Pancreas (tissue), 10 donors: Measurements from ENCODE around the gene TUBB2A. TPM values are rescaled to one million over a fixed set of nuclear protein-coding genes. Genes with fewer than 3 reads are reported as not detected.

Source experiments
- ATAC-seq, 4 donors: fragments of 200-7000 bp; cut with Tn5 transposase; one replicate each; pipeline versions ENCODE4 v1.8.0 to v1.9.1; 2020; ENCODE audit warnings: mild to moderate bottlenecking in 4 of 4, moderate library complexity in 4 of 4
- DNase-seq, 6 donors: peaks; one replicate each; pipeline ENCODE4 v3.0.0-alpha.2; 2020
- FAIRE-seq: peaks from 2 replicates; lab custom pipeline; 2012; peaks lifted over from hg19 to GRCh38; lab: Jason Lieb, UNC
- H3K27ac ChIP-seq, 4 donors: fragments of 200-600 bp; sonication (generic); 1 replicate in 3 of 4; 2 replicates in 1 of 4; pipeline versions ENCODE4 v1.5.0 to v1.8.0; 2020
- H3K27me3 ChIP-seq, 4 donors: fragments of 200-600 bp; one replicate each; pipeline ENCODE4 v1.8.0; 2021
- H3K36me3 ChIP-seq, 3 donors: fragments of 200-600 bp; sonication (generic) in 1 of 3; one replicate each; pipeline versions ENCODE4 v1.5.0 to v1.8.0; 2020 to 2021
- H3K4me1 ChIP-seq, 3 donors: fragments of 200-600 bp; one replicate each; pipeline ENCODE4 v1.8.0; 2021
- H3K4me3 ChIP-seq, 4 donors: fragments of 200-600 bp; sonication (generic) in 2 of 4; one replicate each; pipeline versions ENCODE4 v1.5.0 to v1.8.0; 2020 to 2021
- H3K9me3 ChIP-seq, 4 donors: fragments of 200-600 bp; one replicate each; pipeline ENCODE4 v1.8.0; 2021
- WGBS, 2 donors: extraction: QIAGEN DNeasy Blood & Tissue Kit; methylation state at CpG; one replicate each; pipeline ENCODE4 v1.1.7; 2013; 5-methylcytosine and 5-hydroxymethylcytosine counted together
- intact Hi-C, 3 donors: fragments of 100-400 bp; cut with DNase I; formaldehyde crosslinking; loops; one replicate each; pipeline versions ENCODE4 v1.11.1 to v1.14.2; 2022
- polyA plus RNA-seq, 2 donors: library from polyadenylated mRNA; stranded (reverse); fragments of 200-250 nt; gene quantifications; one replicate each; pipeline ENCODE4 v1.2.3, GENCODE V29; 2013
- total RNA-seq, 6 donors: library from RNA; stranded (reverse); fragmentation: NEBNext Ultra II Directional in 4 of 6; extraction: Animal tissue kit (Norgen Biotek cat#: 25700) in 4 of 6; gene quantifications; one replicate each; pipeline versions ENCODE4 v1.2.1 to v1.2.4, GENCODE V29; 2021 to 2023
- TF ChIP-seq, protein P1 (sequence below), 4 donors: fragments of 200-600 bp; sonication (generic) in 3 of 4; IDR thresholded peaks; one replicate each; pipeline versions ENCODE4 v1.5.0 to v1.8.0; 2021; ENCODE audit warnings: antibody characterized with exemption in 4 of 4
- donor health status: healthy with polysubstance abuse.
- donor health status: DM: no; HTN: no; CAD: no; lungs with moderate emphysema.
- donor health status: DM: no; HTN: no; CAD: no.
- donor health status: control.
- donor health status: control.
- donor health status: Bipolar disorder and iron deficiency.
- donor health status: DM: yes; HTN: yes; CAD: no.
- donor health status: DM: no; HTN: no; CAD: no.
- donor health status: DM: no; HTN: no; CAD: no.
- donor health status: DM: yes; HTN: yes; CAD: no.

TUBB2A gene
- total and polyA plus RNA-seq, 8 donors = 16.3 to 55.9 (median 20.8) TPM

DNA sequence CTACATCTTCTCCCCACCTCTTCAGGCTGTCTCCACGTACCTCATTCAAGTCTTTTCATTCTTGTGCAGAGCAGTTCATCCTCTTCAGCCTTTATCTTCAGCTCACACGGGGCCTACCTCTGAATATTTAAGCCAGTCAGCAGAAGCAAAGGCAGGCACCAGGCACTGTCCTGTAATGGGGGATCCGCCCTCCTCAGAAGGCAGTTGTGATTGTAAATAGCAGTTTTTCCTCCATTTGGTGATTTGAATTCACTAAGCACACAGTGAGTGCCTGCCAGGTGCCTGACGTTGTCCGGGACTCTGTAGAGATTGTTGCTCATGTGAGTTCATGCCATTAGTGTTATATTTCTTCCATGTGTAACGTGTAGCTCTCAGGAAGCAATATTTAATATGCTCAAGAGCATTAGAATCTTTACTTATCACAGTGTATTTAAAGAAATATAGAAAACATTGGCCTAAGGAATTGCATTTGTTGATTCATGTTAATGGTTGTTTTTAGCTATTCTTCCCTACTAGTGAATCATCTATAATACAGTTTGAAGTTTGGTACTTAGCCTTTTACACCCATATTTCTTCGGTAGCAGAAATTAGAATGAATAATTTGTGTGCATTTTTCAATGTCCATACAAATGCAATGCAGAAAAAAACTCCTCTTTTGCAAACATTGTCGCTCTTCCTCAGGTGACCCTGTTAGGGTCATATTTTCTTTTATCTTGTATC is 20.9 kb downstream of the TUBB2A start:
- no peaks in the 10 kb centered on the region for H3K36me3 ChIP-seq
- intact Hi-C loops = no loop called here
- no peaks in the 10 kb centered on the region for H3K9me3 ChIP-seq
- no peaks in the 10 kb centered on the region for H3K27me3 ChIP-seq
- WGBS, 2 donors = 40% methylated on average over 8 of the region's 8 CpGs
- peak overlapping the region; percentile 54 to 88 (median 68) for H3K27ac ChIP-seq
- TF ChIP-seq, protein P1, sequence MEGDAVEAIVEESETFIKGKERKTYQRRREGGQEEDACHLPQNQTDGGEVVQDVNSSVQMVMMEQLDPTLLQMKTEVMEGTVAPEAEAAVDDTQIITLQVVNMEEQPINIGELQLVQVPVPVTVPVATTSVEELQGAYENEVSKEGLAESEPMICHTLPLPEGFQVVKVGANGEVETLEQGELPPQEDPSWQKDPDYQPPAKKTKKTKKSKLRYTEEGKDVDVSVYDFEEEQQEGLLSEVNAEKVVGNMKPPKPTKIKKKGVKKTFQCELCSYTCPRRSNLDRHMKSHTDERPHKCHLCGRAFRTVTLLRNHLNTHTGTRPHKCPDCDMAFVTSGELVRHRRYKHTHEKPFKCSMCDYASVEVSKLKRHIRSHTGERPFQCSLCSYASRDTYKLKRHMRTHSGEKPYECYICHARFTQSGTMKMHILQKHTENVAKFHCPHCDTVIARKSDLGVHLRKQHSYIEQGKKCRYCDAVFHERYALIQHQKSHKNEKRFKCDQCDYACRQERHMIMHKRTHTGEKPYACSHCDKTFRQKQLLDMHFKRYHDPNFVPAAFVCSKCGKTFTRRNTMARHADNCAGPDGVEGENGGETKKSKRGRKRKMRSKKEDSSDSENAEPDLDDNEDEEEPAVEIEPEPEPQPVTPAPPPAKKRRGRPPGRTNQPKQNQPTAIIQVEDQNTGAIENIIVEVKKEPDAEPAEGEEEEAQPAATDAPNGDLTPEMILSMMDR (IDR thresholded peaks at IDR 0.05) = no peak
- peak in 1 of 6 donors; percentile 34 for DNase-seq
- ATAC-seq = peak in 2 of 4 donors; percentile 2 to 6
- no peak overlapping the region for H3K4me3 ChIP-seq
- FAIRE-seq = no peak
- peaks cover 34 to 49% (median 42%) of the 10 kb centered on the region in 3 donors for H3K4me1 ChIP-seq

DNA sequence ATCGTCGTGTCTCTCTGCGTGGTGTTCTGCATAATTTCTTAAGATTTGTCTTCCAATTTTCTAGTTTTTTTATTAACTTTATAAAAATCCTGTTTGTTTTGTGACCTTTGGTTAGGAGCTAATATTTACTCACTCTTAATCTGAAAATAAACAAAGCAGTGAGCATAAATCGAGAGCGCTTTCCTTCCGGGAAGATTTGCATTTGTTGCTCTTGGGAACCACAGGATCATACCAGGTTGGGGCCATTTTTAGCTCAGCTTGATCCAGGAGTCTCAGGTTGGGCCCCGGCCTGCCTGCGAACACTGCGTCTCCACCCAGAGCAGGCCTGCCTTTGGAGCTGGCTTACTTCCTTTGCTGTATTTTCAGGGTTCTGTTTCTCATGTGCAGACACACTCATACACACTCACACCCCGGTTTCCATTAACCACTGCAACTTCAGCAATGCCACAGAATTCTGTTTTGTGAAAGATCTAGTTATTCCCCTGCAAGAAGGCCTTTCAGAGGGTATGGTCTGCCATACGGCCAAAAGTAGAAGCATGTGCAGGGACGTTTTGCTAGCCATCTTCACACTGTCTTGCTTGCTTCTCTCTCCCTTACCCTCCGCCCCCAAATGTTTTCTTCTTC is 21.6 kb downstream of the TUBB2A start:
- peaks cover 34 to 49% (median 42%) of the 10 kb centered on the region in 3 donors for H3K4me1 ChIP-seq
- H3K9me3 ChIP-seq = no peaks in the 10 kb centered on the region
- WGBS, 2 donors = 28 to 37% methylated on average over 13 of the region's 13 CpGs
- peak; percentile 69 to 76 (median 74) for ATAC-seq
- no peaks in the 10 kb centered on the region for H3K27me3 ChIP-seq
- intact Hi-C loops = no loop called here
- no peaks in the 10 kb centered on the region for H3K36me3 ChIP-seq
- peak overlapping the region; percentile 54 to 88 (median 68) for H3K27ac ChIP-seq
- no peak for FAIRE-seq
- H3K4me3 ChIP-seq = peak overlapping the region in 1 of 4 donors; percentile 25
- TF ChIP-seq, protein P1 (IDR thresholded peaks at IDR 0.05) = no peak
- peak in 4 of 6 donors; percentile 54 to 75 (median 67) for DNase-seq

DNA sequence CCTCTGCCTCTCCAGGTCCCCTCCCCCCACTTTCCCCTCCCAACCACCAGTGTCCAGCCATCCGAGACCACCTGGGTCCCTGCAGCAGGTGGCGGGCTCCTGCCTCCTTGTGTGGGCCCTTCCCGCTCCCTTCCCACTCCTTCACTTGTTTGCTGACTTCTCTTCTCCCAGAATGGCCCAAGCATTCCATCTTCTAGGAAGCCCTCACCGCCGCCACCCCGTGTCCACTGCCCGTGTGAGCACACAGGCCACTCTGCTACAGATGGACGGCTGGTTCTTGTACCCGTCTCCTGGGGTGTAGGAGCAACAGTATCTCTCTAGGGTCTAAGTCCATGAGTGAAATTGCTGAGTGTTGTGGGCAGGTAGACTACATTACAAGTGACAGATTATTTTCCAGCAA is 23.8 kb downstream of the TUBB2A start:
- H3K27me3 ChIP-seq = no peaks in the 10 kb centered on the region
- H3K4me3 ChIP-seq = no peak overlapping the region
- intact Hi-C loops = no loop called here
- H3K27ac ChIP-seq = peak overlapping the region in 1 of 4 donors; percentile 25
- ATAC-seq = no peak
- WGBS, 2 donors = 83 to 85% methylated on average over 9 of the region's 9 CpGs
- TF ChIP-seq, protein P1 (IDR thresholded peaks at IDR 0.05) = no peak
- peaks cover 23 to 31% (median 27%) of the 10 kb centered on the region in 3 donors for H3K4me1 ChIP-seq
- H3K9me3 ChIP-seq = no peaks in the 10 kb centered on the region
- no peak for DNase-seq
- FAIRE-seq = no peak
- no peaks in the 10 kb centered on the region for H3K36me3 ChIP-seq

DNA sequence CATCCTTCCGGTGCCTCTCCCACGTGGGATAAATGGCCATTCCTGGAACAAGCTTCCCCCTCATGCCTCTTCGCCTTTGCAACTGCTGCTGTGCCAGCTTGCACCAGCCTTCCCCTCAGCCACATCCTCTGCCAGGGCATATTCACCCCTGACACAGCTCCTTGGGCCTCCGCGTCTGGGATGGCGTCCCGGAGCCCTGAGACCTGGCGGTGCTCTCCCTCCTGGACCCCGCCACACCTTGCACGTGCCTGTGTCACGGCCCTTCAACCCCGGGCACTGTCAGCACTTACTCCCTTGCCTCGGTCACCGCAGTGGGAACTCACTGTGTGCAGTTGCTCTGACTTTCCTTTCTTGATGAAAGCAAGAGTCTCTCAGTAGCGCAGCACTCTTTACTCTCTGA is 25.6 kb downstream of the TUBB2A start:
- Histone ChIP-seq H3K9me3 (no peaks in the 10 kb centered on the region), H3K36me3 (no peaks in the 10 kb centered on the region), H3K27ac (no peak overlapping the region), H3K4me1 (peaks cover 6 to 15% (median 11%) of the 10 kb centered on the region in 3 donors), H3K4me3 (no peak overlapping the region), H3K27me3 (no peaks in the 10 kb centered on the region)
- ATAC-seq = no peak
- no peak for DNase-seq
- 88 to 94% methylated on average over 15 of the region's 15 CpGs for WGBS, 2 donors
- intact Hi-C loops = no loop called here
- no peak for FAIRE-seq
- TF ChIP-seq, protein P1 (IDR thresholded peaks at IDR 0.05) = no peak
